Adrenal gland (tissue), 12 donors: ENCODE results near the gene POU2F3. TPM values are rescaled to one million over a fixed set of nuclear protein-coding genes. Genes with fewer than 3 reads are reported as not detected.
A peak's percentile ranks its signal among the peaks of the same experiment; 100 is the strongest.

Experiments
- DNase-seq, 7 donors: peaks; one replicate each; pipeline ENCODE4 v3.0.0-alpha.2; 2019 to 2020
- H3K27ac ChIP-seq, 5 donors: fragments of 200-600 bp; sonication (generic) in 4 of 5; 1 replicate in 3 of 5; 2 replicates in 2 of 5; pipeline versions ENCODE4 v1.5.1 to v1.8.0; 2016 to 2020; ENCODE audit warnings: mild to moderate bottlenecking in 1 of 5
- H3K27me3 ChIP-seq: fragments of 200-600 bp; 2 replicates; pipeline ENCODE4 v1.8.0; 2021
- H3K36me3 ChIP-seq, 2 donors: fragments of 200-600 bp; replicated peaks in 1 of 2; 1 replicate in 1 of 2; 2 replicates in 1 of 2; pipeline versions ENCODE4 v1.5.1 to v1.8.0; 2018 to 2022
- H3K4me1 ChIP-seq, 2 donors: fragments of 200-600 bp; replicated peaks in 1 of 2; 1 replicate in 1 of 2; 2 replicates in 1 of 2; pipeline versions ENCODE4 v1.5.1 to v1.8.0; 2018 to 2021
- H3K4me3 ChIP-seq, 4 donors: fragments of 200-600 bp; sonication (generic) in 3 of 4; one replicate each; pipeline ENCODE4 v1.5.1; 2016 to 2018
- H3K9me3 ChIP-seq, 3 donors: fragments of 200-600 bp; sonication (generic) in 1 of 3; replicated peaks in 1 of 3; 1 replicate in 2 of 3; 2 replicates in 1 of 3; pipeline versions ENCODE4 v1.5.1 to v1.8.0; 2016 to 2021
- CTCF ChIP-seq, 6 experiments: fragments of 450-650 bp in 4 of 6; fragments of 200-600 bp in 2 of 6; sonication (generic) in 1 of 6; IDR thresholded peaks; 1 replicate in 5 of 6; 2 replicates in 1 of 6; pipeline versions ENCODE4 v1.5.1 to v1.8.0; 2016 to 2021; ENCODE audit warnings: antibody characterized with exemption in 6 of 6, mild to moderate bottlenecking in 2 of 6, moderate library complexity in 1 of 6
- POLR2A ChIP-seq, 2 donors: fragments of 450-650 bp; IDR thresholded peaks; one replicate each; pipeline ENCODE4 v1.6.1; 2017; ENCODE audit warnings: antibody characterized with exemption in 2 of 2, mild to moderate bottlenecking in 2 of 2, moderate library complexity in 1 of 2
- WGBS, 4 donors: extraction: QIAGEN DNeasy Blood & Tissue Kit in 2 of 4; methylation state at CpG; one replicate each; pipeline versions ENCODE4 v1.1.5 to v1.1.7; 2013 to 2017; 5-methylcytosine and 5-hydroxymethylcytosine counted together
- intact Hi-C, 2 donors: fragments of 100-400 bp; cut with DNase I; formaldehyde crosslinking; loops; one replicate each; pipeline versions ENCODE4 v1.14.1 to v1.15.0; 2022 to 2023
- polyA plus RNA-seq, 3 donors: library from polyadenylated mRNA; stranded (reverse); fragments of 200-250 nt in 2 of 3; fragments of 350-450 nt in 1 of 3; fragmentation: Illumina TruSeq in 1 of 3; extraction: RNeasy Lipid Tissue Mini Kit (QIAGEN cat#74804) in 1 of 3; gene quantifications; one replicate each; pipeline ENCODE4 v1.2.3, GENCODE V29; 2013 to 2014
- total RNA-seq, 9 donors: library from RNA; depleted of rRNA in 4 of 9; stranded (reverse); fragments of >200 nt in 4 of 9; fragments of 120-200 nt in 1 of 9; fragmentation: NEBNext Ultra II Directional in 1 of 9; extraction: Animal tissue kit (Norgen Biotek cat#: 25700) in 1 of 9; gene quantifications; one replicate each; pipeline versions ENCODE4 v1.1.0 to v1.2.4, GENCODE V29; 2013 to 2023
- donor health status: healthy with polysubstance abuse.
- donor health status: Bipolar disorder and iron deficiency.
- donor health status: DM: yes; HTN: yes; CAD: no.
- donor health status: DM: no; HTN: no; CAD: no.
- donor health status: DM: no; HTN: no; CAD: no.
- donor health status: DM: yes; HTN: yes; CAD: no.

The POU2F3 gene
- total and polyA plus RNA-seq, 12 donors: 0.07 to 1.4 (median 0.17) TPM; not detected in 3

GRCh38 chr11:120223793-120224192, 16.1 kb upstream of the POU2F3 start:
- DNase-seq: no peak
- H3K27ac ChIP-seq: peak overlapping the region in 1 of 5 donors; percentile 83
- H3K36me3 ChIP-seq: no peaks in the 10 kb centered on the region
- 35 to 60% (median 39%) methylated on average over 1 of the region's 1 CpG; no CpG with 5 or more reads in 1 of the 4 donors for WGBS, 4 donors
- no peaks in the 10 kb centered on the region for H3K9me3 ChIP-seq
- TF ChIP-seq POLR2A (IDR thresholded peaks at IDR 0.05) (no peak), CTCF (IDR thresholded peaks at IDR 0.05) (no peak)
- no peak overlapping the region for H3K4me3 ChIP-seq
- intact Hi-C loops: no loop called here
- no peaks in the 10 kb centered on the region for H3K27me3 ChIP-seq
- H3K4me1 ChIP-seq: peaks cover 23 to 50% of the 10 kb centered on the region in 2 donors

GRCh38 chr11:120224361-120224760, 15.6 kb upstream of the POU2F3 start:
- 68 to 77% (median 73%) methylated on average over 5 to 6 of the region's 6 CpGs for WGBS, 4 donors

GRCh38 chr11:120224972-120225909, 14.7 kb upstream of the POU2F3 start:
- intact Hi-C loops: loop anchor here in 1 of 2 donors (5.0 kb wide), 1 partner anchor 53 kb away; no protein-coding TSS in a partner anchor
- Histone ChIP-seq H3K4me3 (no peak overlapping the region), H3K36me3 (no peaks in the 10 kb centered on the region), H3K27ac (peak overlapping the region in 4 of 5 donors; percentile 8 to 83 (median 42)), H3K27me3 (no peaks in the 10 kb centered on the region), H3K4me1 (peaks cover 10 to 35% of the 10 kb centered on the region in 2 donors), H3K9me3 (no peaks in the 10 kb centered on the region)
- DNase-seq: peak in 1 of 7 donors; percentile 60
- 38 to 51% (median 49%) methylated on average over 12 to 22 of the region's 22 CpGs for whole genome bisulfite sequencing, 4 donors
- TF ChIP-seq POLR2A (IDR thresholded peaks at IDR 0.05) (no peak), CTCF (IDR thresholded peaks at IDR 0.05) (no peak)

More at GRCh38 chr11:120224361-120224760, 15.6 kb upstream of the POU2F3 start:
- Histone ChIP-seq H3K36me3 (no peaks in the 10 kb centered on the region), H3K27ac (peak overlapping the region in 2 of 5 donors; percentile 65 to 83), H3K4me1 (peaks cover 18 to 44% of the 10 kb centered on the region in 2 donors), H3K9me3 (no peaks in the 10 kb centered on the region), H3K4me3 (no peak overlapping the region), H3K27me3 (no peaks in the 10 kb centered on the region)
- DNase-seq: peak in 1 of 7 donors; percentile 50
- intact Hi-C loops: no loop called here
- no peak for TF ChIP-seq CTCF (IDR thresholded peaks at IDR 0.05)
- no peak for TF ChIP-seq POLR2A (IDR thresholded peaks at IDR 0.05)

DNA sequence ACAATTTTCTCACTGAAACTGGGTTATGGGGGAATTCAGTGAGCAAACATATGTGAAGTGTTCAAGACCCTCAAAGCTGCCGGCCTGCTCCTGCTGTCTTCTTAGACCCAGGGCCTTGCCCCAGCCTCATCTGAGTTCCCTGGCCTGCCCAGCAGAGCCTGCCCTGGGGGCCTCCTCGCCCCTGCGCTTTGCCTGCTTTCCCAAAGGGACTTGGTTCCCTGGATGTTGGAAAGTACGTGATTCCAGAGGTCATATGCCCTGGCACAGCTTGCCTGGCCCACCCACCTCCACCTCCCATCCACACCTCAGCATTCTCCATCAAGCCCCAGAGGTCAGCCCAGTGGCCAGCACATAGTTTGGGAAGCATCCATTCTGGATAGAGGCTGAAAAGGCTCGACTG, 13.7 kb upstream of the POU2F3 start:
- WGBS, 4 donors: 59 to 79% (median 71%) methylated on average over 1 to 5 of the region's 5 CpGs
- TF ChIP-seq CTCF (IDR thresholded peaks at IDR 0.05): no peak
- TF ChIP-seq POLR2A (IDR thresholded peaks at IDR 0.05): no peak

More for the DNA sequence above, 13.7 kb upstream of the POU2F3 start:
- peak overlapping the region in 2 of 5 donors; percentile 65 to 80 for H3K27ac ChIP-seq
- peaks cover 7 to 25% of the 10 kb centered on the region in 2 donors for H3K4me1 ChIP-seq
- no peak overlapping the region for H3K4me3 ChIP-seq
- intact Hi-C loops: loop anchor here in 1 of 2 donors (5.0 kb wide), 1 partner anchor 54 kb away; no protein-coding TSS in a partner anchor
- no peaks in the 10 kb centered on the region for H3K27me3 ChIP-seq
- no peak for DNase-seq
- H3K9me3 ChIP-seq: no peaks in the 10 kb centered on the region
- H3K36me3 ChIP-seq: no peaks in the 10 kb centered on the region
